HCT116 (cell line): Measurements from ENCODE around the gene CACNA1E. TPM values are rescaled to one million over a fixed set of nuclear protein-coding genes. Genes with fewer than 3 reads are reported as not detected.

Experiments used
- ATAC-seq: fragments of 200-7000 bp; cut with Tn5 transposase; 2 replicates; pipeline ENCODE4 v1.9.1; 2020; ENCODE audit warnings: mild to moderate bottlenecking, moderate library complexity
- BruUV-seq: library from RNA; stranded (reverse); fragments of 400-500 nt; replicated peaks from 2 replicates; lab custom pipeline; 2021; lab: Mats Ljungman, UMichigan
- CTCF ChIA-PET: fragments of 300-600 bp; sonication (Branson Sonifier 250); formaldehyde crosslinking; loops from one replicate; lab custom pipeline; 2021; ENCODE audit warnings: antibody characterized with exemption; lab: Charles Lee
- POLR2A ChIA-PET: fragments of 300-600, 350-600 bp; sonication (Branson Sonifier 250); formaldehyde crosslinking; loops from one replicate; lab custom pipeline; 2021; ENCODE audit warnings: antibody characterized with exemption; lab: Charles Lee
- RAD21 ChIA-PET, 2 experiments: fragments of 300-600 bp; sonication (Branson Sonifier 250); formaldehyde crosslinking; loops; one replicate each; lab custom pipeline; 2023; ENCODE audit warnings: low total read pairs in 2 of 2; ENCODE audit not compliant: uncharacterized antibody in 2 of 2, unreplicated experiment in 2 of 2, low non-redundant PET in 1 of 2; lab: Charles Lee
- DNase-seq: peaks from one replicate; pipeline ENCODE4 v3.0.0-alpha.2; 2010; ENCODE audit warnings: low read depth, low spot score
- H2AFZ ChIP-seq: fragments of 200-600 bp; shearing (Covaris generic), sonication (generic); 2 replicates; pipeline ENCODE4 v1.6.1; 2017; ENCODE audit warnings: low read depth, mixed run types, mixed read lengths, antibody characterized with exemption, low read length; ENCODE audit not compliant: poor library complexity, severe bottlenecking
- H3K27ac ChIP-seq: 2 replicates; pipeline ENCODE4 v1.5.1; 2012; ENCODE audit warnings: low read depth, low read length
- H3K27me3 ChIP-seq: fragments of 200-600 bp; sonication (generic); 2 replicates; pipeline ENCODE4 v1.6.1; 2016; ENCODE audit warnings: mixed run types, low read length, mixed read lengths; ENCODE audit not compliant: insufficient read depth
- H3K36me3 ChIP-seq, 2 experiments: fragments of 200-500 bp in 1 of 2; fragments of 200-600 bp in 1 of 2; sonication (Bioruptor generic) in 1 of 2; sonication (generic) in 1 of 2; 2 replicates each; pipeline versions ENCODE4 v1.5.1 to v1.6.1; 2014 to 2016; ENCODE audit warnings: low read length in 2 of 2, inconsistent platforms in 1 of 2, mixed read lengths in 1 of 2, mixed run types in 1 of 2; ENCODE audit not compliant: insufficient read depth in 2 of 2, control insufficient read depth in 1 of 2
- H3K4me1 ChIP-seq, 2 experiments: fragments of 200-600 bp in 1 of 2; sonication (generic) in 1 of 2; 2 replicates each; pipeline versions ENCODE4 v1.5.1 to v1.6.1; 2012 to 2017; ENCODE audit warnings: low read length in 2 of 2, inconsistent platforms in 1 of 2, mild to moderate bottlenecking in 1 of 2, mixed read lengths in 1 of 2, mixed run types in 1 of 2, moderate library complexity in 1 of 2; ENCODE audit not compliant: insufficient read depth in 2 of 2, control insufficient read depth in 1 of 2
- H3K4me2 ChIP-seq: fragments of 200-600 bp; sonication (generic); 2 replicates; pipeline ENCODE4 v1.6.1; 2017; ENCODE audit warnings: mixed run types, low read length, mixed read lengths
- H3K4me3 ChIP-seq, 2 experiments: fragments of 200-600 bp in 1 of 2; sonication (generic) in 1 of 2; replicated peaks in 1 of 2; 2 replicates each; pipeline ENCODE4 v1.5.1; 2011 to 2016; ENCODE audit warnings: low read length in 2 of 2, control low read depth in 1 of 2, low read depth in 1 of 2, mild to moderate bottlenecking in 1 of 2, mixed read lengths in 1 of 2, mixed run types in 1 of 2
- H3K79me2 ChIP-seq: fragments of 200-600 bp; sonication (generic); 2 replicates; pipeline ENCODE4 v1.6.1; 2017; ENCODE audit warnings: mild to moderate bottlenecking, mixed run types, low read length, moderate library complexity, mixed read lengths; ENCODE audit not compliant: insufficient read depth
- H3K9ac ChIP-seq: fragments of 200-600 bp; sonication (generic); 2 replicates; pipeline ENCODE4 v1.6.1; 2016; ENCODE audit warnings: low read length, mixed read lengths
- H3K9me2 ChIP-seq: fragments of 200-600 bp; sonication (generic), shearing (Covaris generic); 2 replicates; pipeline ENCODE4 v1.6.1; 2017; ENCODE audit warnings: mixed run types, mild to moderate bottlenecking, moderate library complexity; ENCODE audit not compliant: insufficient read depth
- H3K9me3 ChIP-seq, 2 experiments: fragments of 200-500 bp in 1 of 2; fragments of 200-600 bp in 1 of 2; sonication (Bioruptor generic) in 1 of 2; sonication (generic) in 1 of 2; 2 replicates each; pipeline ENCODE4 v1.6.1; 2014 to 2017; ENCODE audit warnings: low read length in 2 of 2, mixed read lengths in 2 of 2, inconsistent platforms in 1 of 2, low read depth in 1 of 2, mild to moderate bottlenecking in 1 of 2, mixed run types in 1 of 2, moderate library complexity in 1 of 2; ENCODE audit not compliant: control insufficient read depth in 1 of 2, insufficient read depth in 1 of 2
- H4K20me1 ChIP-seq: fragments of 200-600 bp; sonication (generic), shearing (Covaris generic); 2 replicates; pipeline ENCODE4 v1.6.1; 2017; ENCODE audit warnings: mixed run types, mild to moderate bottlenecking, moderate library complexity; ENCODE audit not compliant: insufficient read depth
- CBX3 ChIP-seq: IDR thresholded peaks from 2 replicates; pipeline ENCODE4 v1.6.1; 2012; ENCODE audit warnings: low read depth
- ELF1 ChIP-seq: IDR thresholded peaks from 2 replicates; pipeline ENCODE4 v1.6.1; 2012; ENCODE audit warnings: low read depth, borderline replicate concordance
- EZH2 ChIP-seq: fragments of 200-600 bp; sonication (generic); IDR thresholded peaks from 2 replicates; pipeline ENCODE4 v1.6.1; 2017; ENCODE audit warnings: antibody characterized with exemption, mixed run types
- EZH2phosphoT487 ChIP-seq: fragments of 200-600 bp; IDR thresholded peaks from 2 replicates; pipeline ENCODE4 v1.6.1; 2018; ENCODE audit warnings: antibody characterized with exemption, borderline replicate concordance
- FOSL1 ChIP-seq: IDR thresholded peaks from 2 replicates; pipeline ENCODE4 v1.6.1; 2012; ENCODE audit warnings: low read depth
- JUND ChIP-seq: IDR thresholded peaks from 2 replicates; pipeline ENCODE4 v1.6.1; 2012
- POLR2A ChIP-seq: IDR thresholded peaks from 2 replicates; pipeline ENCODE4 v1.7.0; 2011; ENCODE audit warnings: borderline replicate concordance; ENCODE audit not compliant: insufficient read depth, insufficient read length; ENCODE audit errors: extremely low read depth
- POLR2AphosphoS5 ChIP-seq: IDR thresholded peaks from 2 replicates; pipeline ENCODE4 v1.6.1; 2011; ENCODE audit warnings: mild to moderate bottlenecking, low read depth, low read length, moderate library complexity
- SIN3A ChIP-seq: IDR thresholded peaks from 2 replicates; pipeline ENCODE4 v1.6.1; 2012; ENCODE audit warnings: low read depth
- SRF ChIP-seq: IDR thresholded peaks from 2 replicates; pipeline ENCODE4 v1.6.1; 2012; ENCODE audit warnings: low read depth
- YY1 ChIP-seq: IDR thresholded peaks from 2 replicates; pipeline ENCODE4 v1.6.1; 2011; ENCODE audit warnings: low read length, low read depth, moderate library complexity, mild to moderate bottlenecking; ENCODE audit not compliant: insufficient replicate concordance; ENCODE audit errors: extremely low read depth
- ZFX ChIP-seq: fragments of 450-650 bp; IDR thresholded peaks from 2 replicates; pipeline ENCODE4 v1.6.1; 2017
- ZNF274 ChIP-seq: fragments of 200-500 bp; sonication (Bioruptor generic); IDR thresholded peaks from 2 replicates; pipeline ENCODE4 v1.6.1; 2014; ENCODE audit warnings: mild to moderate bottlenecking, low read depth, low read length, inconsistent platforms
- intact Hi-C: fragments of 100-400 bp; cut with micrococcal nuclease; formaldehyde crosslinking; loops from 2 replicates; pipeline ENCODE4 v1.10.0; 2022
- total RNA-seq: library from RNA; stranded (reverse); gene quantifications from one replicate; pipeline ENCODE4 v1.2.1, GENCODE V29; 2021; ENCODE audit not compliant: unreplicated experiment
- TF ChIP-seq, protein P1 (sequence below): IDR thresholded peaks from 2 replicates; pipeline ENCODE4 v1.6.1; 2012; ENCODE audit warnings: low read depth
- TF ChIP-seq, protein P2 (sequence below): IDR thresholded peaks from 2 replicates; pipeline ENCODE4 v1.6.1; 2012

The CACNA1E gene
- total RNA-seq, 1 experiment from 2014 or later, result 0.02 TPM

DNA sequence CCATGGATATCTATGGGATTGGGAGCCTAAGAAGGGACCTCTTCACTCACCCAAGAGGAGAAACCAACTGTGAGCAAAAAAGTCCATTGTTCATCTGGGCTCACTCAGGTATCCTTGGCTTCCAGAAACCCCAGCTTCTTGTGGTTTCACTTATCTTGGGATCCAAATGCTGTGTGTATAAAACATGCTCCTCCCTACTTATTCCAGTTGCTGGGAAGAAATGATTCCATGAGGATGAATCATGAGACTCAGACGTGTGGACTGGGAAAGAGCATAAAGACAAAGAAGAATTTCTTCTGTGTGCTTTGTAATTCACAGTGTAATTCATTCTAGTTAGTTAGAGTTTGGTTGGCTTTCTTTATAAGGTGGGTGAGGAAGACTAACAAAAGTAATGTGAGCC lies 294.5 kb downstream of the CACNA1E start:
- CTCF ChIA-PET, result no interaction called here
- DNase-seq (no peak), ATAC-seq (no peak)
- H3K9me2 ChIP-seq, result no peaks in the 10 kb centered on the region; the same call in 1 of the 2 replicates
- no peaks in the 10 kb centered on the region for H3K36me3 ChIP-seq
- H3K9ac ChIP-seq, result no peak overlapping the region
- H4K20me1 ChIP-seq, result no peaks in the 10 kb centered on the region
- no peak overlapping the region for H3K4me2 ChIP-seq
- H3K4me1 ChIP-seq, result no peaks in the 10 kb centered on the region
- H3K4me3 ChIP-seq, result no peak overlapping the region
- H3K27ac ChIP-seq, result no peak overlapping the region
- TF ChIP-seq CBX3, result no peak
- TF ChIP-seq, all 23 proteins: peak for 0
- POLR2A ChIA-PET, result no interaction called here
- RAD21 ChIA-PET, result no interaction called here
- Histone ChIP-seq H2AFZ (no peak overlapping the region), H3K27me3 (peaks cover 58% of the 10 kb centered on the region), H3K9me3 (no peaks in the 10 kb centered on the region), H3K79me2 (no peaks in the 10 kb centered on the region)
- no TSS peak for BruUV-seq
- intact Hi-C loops, result no loop called here

DNA sequence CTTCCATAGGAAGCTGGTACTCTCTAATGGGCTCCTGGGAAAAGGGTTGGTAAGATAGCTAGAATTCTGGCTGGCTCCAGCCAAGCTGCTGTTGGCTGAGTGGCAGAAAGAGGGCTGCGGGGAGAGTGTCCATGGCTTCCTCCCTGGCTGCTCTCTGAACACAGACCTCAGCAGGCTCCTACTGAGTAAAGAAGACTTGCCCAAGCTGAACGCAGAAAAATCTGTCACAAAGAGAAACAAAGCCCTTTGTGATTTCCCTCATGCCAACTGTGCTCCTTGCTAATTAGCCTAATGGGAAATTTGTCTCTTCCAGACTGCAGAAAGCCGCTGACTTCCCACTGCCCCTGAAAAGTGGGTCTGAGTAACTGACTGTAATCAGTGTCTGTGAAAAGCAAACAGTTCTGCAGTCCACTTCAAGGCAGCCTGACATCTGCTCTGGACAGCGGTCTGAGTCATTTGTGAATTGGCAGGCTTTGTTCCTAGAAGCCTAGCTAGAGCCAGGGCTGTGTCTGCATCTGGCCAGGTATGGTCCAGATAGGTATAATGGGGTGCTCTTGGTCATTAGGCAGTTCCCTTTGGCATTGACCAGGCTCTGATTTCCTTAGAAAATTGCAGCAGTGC lies 295.4 kb downstream of the CACNA1E start:
- no peak for ATAC-seq
- POLR2A ChIA-PET, result no interaction called here

More for the DNA sequence above, 295.4 kb downstream of the CACNA1E start:
- ChIA-PET RAD21 (no interaction called here), CTCF (no interaction called here)
- BruUV-seq, result no TSS peak
- H3K36me3 ChIP-seq, result no peaks in the 10 kb centered on the region
- TF ChIP-seq JUND (no peak), SRF (no peak), YY1 (no peak), ZNF274 (no peak), ELF1 (no peak), ZFX (no peak), POLR2AphosphoS5 (no peak), EZH2 (no peak), POLR2A (no peak), EZH2phosphoT487 (no peak), FOSL1 (no peak), SIN3A (no peak)
- TF ChIP-seq, protein P1, sequence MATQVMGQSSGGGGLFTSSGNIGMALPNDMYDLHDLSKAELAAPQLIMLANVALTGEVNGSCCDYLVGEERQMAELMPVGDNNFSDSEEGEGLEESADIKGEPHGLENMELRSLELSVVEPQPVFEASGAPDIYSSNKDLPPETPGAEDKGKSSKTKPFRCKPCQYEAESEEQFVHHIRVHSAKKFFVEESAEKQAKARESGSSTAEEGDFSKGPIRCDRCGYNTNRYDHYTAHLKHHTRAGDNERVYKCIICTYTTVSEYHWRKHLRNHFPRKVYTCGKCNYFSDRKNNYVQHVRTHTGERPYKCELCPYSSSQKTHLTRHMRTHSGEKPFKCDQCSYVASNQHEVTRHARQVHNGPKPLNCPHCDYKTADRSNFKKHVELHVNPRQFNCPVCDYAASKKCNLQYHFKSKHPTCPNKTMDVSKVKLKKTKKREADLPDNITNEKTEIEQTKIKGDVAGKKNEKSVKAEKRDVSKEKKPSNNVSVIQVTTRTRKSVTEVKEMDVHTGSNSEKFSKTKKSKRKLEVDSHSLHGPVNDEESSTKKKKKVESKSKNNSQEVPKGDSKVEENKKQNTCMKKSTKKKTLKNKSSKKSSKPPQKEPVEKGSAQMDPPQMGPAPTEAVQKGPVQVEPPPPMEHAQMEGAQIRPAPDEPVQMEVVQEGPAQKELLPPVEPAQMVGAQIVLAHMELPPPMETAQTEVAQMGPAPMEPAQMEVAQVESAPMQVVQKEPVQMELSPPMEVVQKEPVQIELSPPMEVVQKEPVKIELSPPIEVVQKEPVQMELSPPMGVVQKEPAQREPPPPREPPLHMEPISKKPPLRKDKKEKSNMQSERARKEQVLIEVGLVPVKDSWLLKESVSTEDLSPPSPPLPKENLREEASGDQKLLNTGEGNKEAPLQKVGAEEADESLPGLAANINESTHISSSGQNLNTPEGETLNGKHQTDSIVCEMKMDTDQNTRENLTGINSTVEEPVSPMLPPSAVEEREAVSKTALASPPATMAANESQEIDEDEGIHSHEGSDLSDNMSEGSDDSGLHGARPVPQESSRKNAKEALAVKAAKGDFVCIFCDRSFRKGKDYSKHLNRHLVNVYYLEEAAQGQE, result no peak
- TF ChIP-seq, protein P2, sequence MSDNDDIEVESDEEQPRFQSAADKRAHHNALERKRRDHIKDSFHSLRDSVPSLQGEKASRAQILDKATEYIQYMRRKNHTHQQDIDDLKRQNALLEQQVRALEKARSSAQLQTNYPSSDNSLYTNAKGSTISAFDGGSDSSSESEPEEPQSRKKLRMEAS, result no peak
- H3K9me3 ChIP-seq, result no peaks in the 10 kb centered on the region
- no peaks in the 10 kb centered on the region for H3K79me2 ChIP-seq
- H3K27me3 ChIP-seq, result peaks cover 67% of the 10 kb centered on the region
- no peaks in the 10 kb centered on the region for H4K20me1 ChIP-seq
- H3K9me2 ChIP-seq, result no peaks in the 10 kb centered on the region; the same call in 1 of the 2 replicates
- no peak overlapping the region for H3K9ac ChIP-seq
- intact Hi-C loops, result no loop called here
- no peak overlapping the region for H3K4me3 ChIP-seq
- no peak overlapping the region for H3K27ac ChIP-seq
- no peak overlapping the region for H3K4me2 ChIP-seq
- no peak for DNase-seq
- no peaks in the 10 kb centered on the region for H3K4me1 ChIP-seq
- H2AFZ ChIP-seq, result no peak overlapping the region
